Measurements from ENCODE around the gene SPDYE5.
"Not testable (repeated sequence)": the region's sequence is repeated elsewhere in the genome, so short reads cannot be mapped to it uniquely, and the experiment has no call there.

- not testable (repeated sequence) for TF ChIP-seq POLR2A, CTCF (IDR thresholded peaks at IDR 0.05)
Observed at GRCh38 chr7:75449946-75450345, 42.2 kb upstream of the SPDYE5 start.

Measured in transverse colon (tissue), 3 donors.